K562 (cell line): ENCODE measurements around the gene PIGQ. TPM values are rescaled to one million over a fixed set of nuclear protein-coding genes. Genes with fewer than 3 reads are reported as not detected.

Experiments
- ADNP ChIP-seq: fragments of 200-800 bp; sonication (Bioruptor generic); IDR thresholded peaks from 2 replicates; pipeline ENCODE4 v1.6.1; 2016; ENCODE audit warnings: missing genetic modification characterization, missing compliant biosample characterization
- CBFA2T3 ChIP-seq: fragments of 450-650 bp; IDR thresholded peaks from 2 replicates; pipeline ENCODE4 v1.6.1; 2017
- CBFB ChIP-seq: sonication (generic); formaldehyde crosslinking; IDR thresholded peaks from 2 replicates; pipeline ENCODE4 v1.4.0; 2020; ENCODE audit warnings: mild to moderate bottlenecking, missing genetic modification reagents
- KLF13 ChIP-seq: fragments of 450-650 bp; IDR thresholded peaks from 2 replicates; pipeline ENCODE4 v1.6.1; 2016; ENCODE audit warnings: missing genetic modification characterization, low read depth, mild to moderate bottlenecking, missing compliant biosample characterization, moderate library complexity, borderline replicate concordance
- LARP7 ChIP-seq: fragments of 450-650 bp; IDR thresholded peaks from 2 replicates; pipeline ENCODE4 v1.6.1; 2016
- RUNX1 ChIP-seq: sonication (generic); IDR thresholded peaks from 2 replicates; pipeline ENCODE4 v1.6.1; 2016; ENCODE audit warnings: antibody characterized with exemption, low read depth
- SAFB ChIP-seq: fragments of 200-400 bp; formaldehyde crosslinking; IDR thresholded peaks from 2 replicates; pipeline ENCODE4 v1.6.1; 2017; ENCODE audit warnings: low read depth, low read length, borderline replicate concordance
- SIN3A ChIP-seq, 2 experiments: fragments of 150-350 bp in 1 of 2; IDR thresholded peaks; 2 replicates each; pipeline ENCODE4 v1.6.1; 2011 to 2016; ENCODE audit warnings: borderline replicate concordance in 2 of 2, low read depth in 2 of 2, low read length in 2 of 2, mild to moderate bottlenecking in 2 of 2, moderate library complexity in 2 of 2; ENCODE audit not compliant: control insufficient read depth in 1 of 2
- TAF1 ChIP-seq: IDR thresholded peaks from 2 replicates; pipeline ENCODE4 v1.6.1; 2011; ENCODE audit warnings: mild to moderate bottlenecking, low read length, moderate library complexity; ENCODE audit not compliant: insufficient read depth, control insufficient read depth, severe bottlenecking; ENCODE audit errors: extremely low read depth
- TARDBP ChIP-seq: fragments of 450-650 bp; IDR thresholded peaks from 2 replicates; pipeline ENCODE4 v1.6.1; 2016
- ZNF197 ChIP-seq: fragments of 200-800 bp; sonication (Bioruptor generic); IDR thresholded peaks from 2 replicates; pipeline ENCODE4 v1.6.1; 2016; ENCODE audit warnings: low read depth, missing genetic modification characterization, missing compliant biosample characterization
- ZNF24 ChIP-seq: fragments of 450-650 bp; IDR thresholded peaks from 2 replicates; pipeline ENCODE4 v1.6.1; 2016
- ZNF316 ChIP-seq: fragments of 450-650 bp; IDR thresholded peaks from 2 replicates; pipeline ENCODE4 v1.6.1; 2016
- ZNF408 ChIP-seq: fragments of 250-450 bp; sonication (Bioruptor Pico); IDR thresholded peaks from 2 replicates; pipeline ENCODE4 v1.4.0; 2020; ENCODE audit warnings: low read depth, mild to moderate bottlenecking, moderate library complexity
- ZNF41 ChIP-seq: fragments of 250-450 bp; sonication (Bioruptor Pico); conservative IDR thresholded peaks from 2 replicates; pipeline ENCODE4 v1.4.0; 2020; ENCODE audit warnings: mild to moderate bottlenecking
- ZNF668 ChIP-seq: fragments of 250-450 bp; sonication (Bioruptor Pico); IDR thresholded peaks from 2 replicates; pipeline ENCODE4 v1.8.0; 2022; ENCODE audit warnings: mild to moderate bottlenecking, inconsistent platforms
- polyA plus RNA-seq, 8 experiments: library from polyadenylated mRNA; depleted of rRNA in 4 of 8; stranded (reverse) in 5 of 8; unstranded in 3 of 8; fragments of >200 nt; fragmentation: Nextera tagmentation in 2 of 8; fragmentation: Illumina TruSeq in 1 of 8; extraction: Ambion mirVana in 2 of 8; extraction: Trizol in 1 of 8; gene quantifications; 2 replicates each; pipeline versions ENCODE4 v1.2.1 to v1.2.3, GENCODE V29; 2011 to 2014; ENCODE audit warnings: inconsistent platforms in 1 of 8, missing spikeins in 1 of 8
- total RNA-seq, 7 experiments: library from RNA; depleted of rRNA in 6 of 7; stranded (reverse); fragments of >200 nt in 6 of 7; fragmentation: Illumina TruSeq in 2 of 7; extraction: Trizol in 2 of 7; gene quantifications; 2 replicates each; pipeline versions ENCODE4 v1.2.1 to v1.2.3, GENCODE V29; 2011 to 2021; ENCODE audit warnings: low replicate concordance in 1 of 7
- TF ChIP-seq, protein P1 (sequence below): sonication (generic); formaldehyde crosslinking; IDR thresholded peaks from 2 replicates; pipeline ENCODE4 v1.8.0; 2023; ENCODE audit warnings: mild to moderate bottlenecking, missing genetic modification reagents
- TF ChIP-seq, protein P2 (sequence below): conservative IDR thresholded peaks from 2 replicates; pipeline ENCODE4 v1.6.1; 2011; ENCODE audit warnings: low read depth, mild to moderate bottlenecking, low read length; ENCODE audit not compliant: control insufficient read depth
- TF ChIP-seq, protein P3 (sequence below): fragments of 200-800 bp; sonication (Bioruptor generic); IDR thresholded peaks from 2 replicates; pipeline ENCODE4 v1.6.1; 2016; ENCODE audit warnings: missing genetic modification characterization, missing compliant biosample characterization

PIGQ gene
- total and polyA plus RNA-seq, 9 of the 15 experiments (the other 6 are each of a cell fraction or from before 2014, with no cell fraction given), result 0.20 to 49.6 (median 11.7) TPM

DNA sequence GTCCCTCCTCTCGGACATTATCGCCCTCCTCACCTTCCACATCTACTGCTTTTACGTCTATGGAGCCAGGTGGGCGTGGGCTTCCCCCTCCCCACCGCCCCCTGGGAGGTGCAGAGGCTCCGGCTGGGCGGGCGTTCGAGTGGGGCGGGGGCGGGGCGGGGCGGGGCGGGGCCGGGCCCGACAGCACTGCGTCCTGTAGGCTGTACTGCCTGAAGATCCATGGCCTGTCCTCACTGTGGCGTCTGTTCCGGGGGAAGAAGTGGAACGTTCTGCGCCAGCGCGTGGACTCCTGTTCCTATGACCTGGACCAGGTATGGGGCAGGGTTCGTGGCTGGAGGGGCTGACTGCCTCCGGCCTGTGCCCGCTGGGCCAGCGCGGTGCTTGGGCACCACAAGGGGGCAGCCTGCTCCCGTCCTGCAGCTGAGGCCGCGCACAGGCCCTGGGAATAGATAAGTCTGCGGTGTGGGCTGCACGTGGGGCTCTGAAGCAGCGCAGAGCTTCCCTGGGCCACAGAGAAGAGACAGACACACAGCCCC lies 9.2 kb downstream of the PIGQ start (continued):
- TF ChIP-seq, protein P1, sequence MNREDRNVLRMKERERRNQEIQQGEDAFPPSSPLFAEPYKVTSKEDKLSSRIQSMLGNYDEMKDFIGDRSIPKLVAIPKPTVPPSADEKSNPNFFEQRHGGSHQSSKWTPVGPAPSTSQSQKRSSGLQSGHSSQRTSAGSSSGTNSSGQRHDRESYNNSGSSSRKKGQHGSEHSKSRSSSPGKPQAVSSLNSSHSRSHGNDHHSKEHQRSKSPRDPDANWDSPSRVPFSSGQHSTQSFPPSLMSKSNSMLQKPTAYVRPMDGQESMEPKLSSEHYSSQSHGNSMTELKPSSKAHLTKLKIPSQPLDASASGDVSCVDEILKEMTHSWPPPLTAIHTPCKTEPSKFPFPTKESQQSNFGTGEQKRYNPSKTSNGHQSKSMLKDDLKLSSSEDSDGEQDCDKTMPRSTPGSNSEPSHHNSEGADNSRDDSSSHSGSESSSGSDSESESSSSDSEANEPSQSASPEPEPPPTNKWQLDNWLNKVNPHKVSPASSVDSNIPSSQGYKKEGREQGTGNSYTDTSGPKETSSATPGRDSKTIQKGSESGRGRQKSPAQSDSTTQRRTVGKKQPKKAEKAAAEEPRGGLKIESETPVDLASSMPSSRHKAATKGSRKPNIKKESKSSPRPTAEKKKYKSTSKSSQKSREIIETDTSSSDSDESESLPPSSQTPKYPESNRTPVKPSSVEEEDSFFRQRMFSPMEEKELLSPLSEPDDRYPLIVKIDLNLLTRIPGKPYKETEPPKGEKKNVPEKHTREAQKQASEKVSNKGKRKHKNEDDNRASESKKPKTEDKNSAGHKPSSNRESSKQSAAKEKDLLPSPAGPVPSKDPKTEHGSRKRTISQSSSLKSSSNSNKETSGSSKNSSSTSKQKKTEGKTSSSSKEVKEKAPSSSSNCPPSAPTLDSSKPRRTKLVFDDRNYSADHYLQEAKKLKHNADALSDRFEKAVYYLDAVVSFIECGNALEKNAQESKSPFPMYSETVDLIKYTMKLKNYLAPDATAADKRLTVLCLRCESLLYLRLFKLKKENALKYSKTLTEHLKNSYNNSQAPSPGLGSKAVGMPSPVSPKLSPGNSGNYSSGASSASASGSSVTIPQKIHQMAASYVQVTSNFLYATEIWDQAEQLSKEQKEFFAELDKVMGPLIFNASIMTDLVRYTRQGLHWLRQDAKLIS (CRISPR knock-in tag), result peak; percentile 53; the same call in 1 of the 2 replicates
- TF ChIP-seq TAF1 (peak; percentile 22), SIN3A (IDR thresholded peaks at IDR 0.05; ENCODE audit: borderline replicate concordance in 2 of 2, control insufficient read depth in 1 of 2, low read depth in 2 of 2, low read length in 2 of 2) (peak in 1 of 2 experiments; percentile 79; a peak in 2 of 4 replicates), ZNF41 (no peak), ZNF316 (peak; percentile 90), RUNX1 (no peak), ZNF197 (CRISPR knock-in tag) (no peak), TARDBP (peak; percentile 76), ADNP (tag) (no peak), ZNF408 (CRISPR knock-in tag) (no peak), CBFA2T3 (peak; percentile 70), ZNF24 (0 out of 2 replicates have a peak, but pooled peaks have one; percentile 10), CBFB (CRISPR knock-in tag) (peak; percentile 99), KLF13 (tag) (peak; percentile 45; the same call in 1 of the 2 replicates), SAFB (0 out of 2 replicates have a peak, but pooled peaks have one; percentile 52), ZNF668 (CRISPR knock-in tag) (no peak), LARP7 (0 out of 2 replicates have a peak, but pooled peaks have one; percentile 28)
- TF ChIP-seq, protein P2, sequence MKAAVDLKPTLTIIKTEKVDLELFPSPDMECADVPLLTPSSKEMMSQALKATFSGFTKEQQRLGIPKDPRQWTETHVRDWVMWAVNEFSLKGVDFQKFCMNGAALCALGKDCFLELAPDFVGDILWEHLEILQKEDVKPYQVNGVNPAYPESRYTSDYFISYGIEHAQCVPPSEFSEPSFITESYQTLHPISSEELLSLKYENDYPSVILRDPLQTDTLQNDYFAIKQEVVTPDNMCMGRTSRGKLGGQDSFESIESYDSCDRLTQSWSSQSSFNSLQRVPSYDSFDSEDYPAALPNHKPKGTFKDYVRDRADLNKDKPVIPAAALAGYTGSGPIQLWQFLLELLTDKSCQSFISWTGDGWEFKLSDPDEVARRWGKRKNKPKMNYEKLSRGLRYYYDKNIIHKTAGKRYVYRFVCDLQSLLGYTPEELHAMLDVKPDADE, result peak; percentile 75; the same call in 1 of the 2 replicates
- TF ChIP-seq, protein P3, sequence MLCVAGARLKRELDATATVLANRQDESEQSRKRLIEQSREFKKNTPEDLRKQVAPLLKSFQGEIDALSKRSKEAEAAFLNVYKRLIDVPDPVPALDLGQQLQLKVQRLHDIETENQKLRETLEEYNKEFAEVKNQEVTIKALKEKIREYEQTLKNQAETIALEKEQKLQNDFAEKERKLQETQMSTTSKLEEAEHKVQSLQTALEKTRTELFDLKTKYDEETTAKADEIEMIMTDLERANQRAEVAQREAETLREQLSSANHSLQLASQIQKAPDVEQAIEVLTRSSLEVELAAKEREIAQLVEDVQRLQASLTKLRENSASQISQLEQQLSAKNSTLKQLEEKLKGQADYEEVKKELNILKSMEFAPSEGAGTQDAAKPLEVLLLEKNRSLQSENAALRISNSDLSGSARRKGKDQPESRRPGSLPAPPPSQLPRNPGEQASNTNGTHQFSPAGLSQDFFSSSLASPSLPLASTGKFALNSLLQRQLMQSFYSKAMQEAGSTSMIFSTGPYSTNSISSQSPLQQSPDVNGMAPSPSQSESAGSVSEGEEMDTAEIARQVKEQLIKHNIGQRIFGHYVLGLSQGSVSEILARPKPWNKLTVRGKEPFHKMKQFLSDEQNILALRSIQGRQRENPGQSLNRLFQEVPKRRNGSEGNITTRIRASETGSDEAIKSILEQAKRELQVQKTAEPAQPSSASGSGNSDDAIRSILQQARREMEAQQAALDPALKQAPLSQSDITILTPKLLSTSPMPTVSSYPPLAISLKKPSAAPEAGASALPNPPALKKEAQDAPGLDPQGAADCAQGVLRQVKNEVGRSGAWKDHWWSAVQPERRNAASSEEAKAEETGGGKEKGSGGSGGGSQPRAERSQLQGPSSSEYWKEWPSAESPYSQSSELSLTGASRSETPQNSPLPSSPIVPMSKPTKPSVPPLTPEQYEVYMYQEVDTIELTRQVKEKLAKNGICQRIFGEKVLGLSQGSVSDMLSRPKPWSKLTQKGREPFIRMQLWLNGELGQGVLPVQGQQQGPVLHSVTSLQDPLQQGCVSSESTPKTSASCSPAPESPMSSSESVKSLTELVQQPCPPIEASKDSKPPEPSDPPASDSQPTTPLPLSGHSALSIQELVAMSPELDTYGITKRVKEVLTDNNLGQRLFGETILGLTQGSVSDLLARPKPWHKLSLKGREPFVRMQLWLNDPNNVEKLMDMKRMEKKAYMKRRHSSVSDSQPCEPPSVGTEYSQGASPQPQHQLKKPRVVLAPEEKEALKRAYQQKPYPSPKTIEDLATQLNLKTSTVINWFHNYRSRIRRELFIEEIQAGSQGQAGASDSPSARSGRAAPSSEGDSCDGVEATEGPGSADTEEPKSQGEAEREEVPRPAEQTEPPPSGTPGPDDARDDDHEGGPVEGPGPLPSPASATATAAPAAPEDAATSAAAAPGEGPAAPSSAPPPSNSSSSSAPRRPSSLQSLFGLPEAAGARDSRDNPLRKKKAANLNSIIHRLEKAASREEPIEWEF (CRISPR knock-in tag), result no peak
